ENCODE results near the gene XKR3.

DNA sequence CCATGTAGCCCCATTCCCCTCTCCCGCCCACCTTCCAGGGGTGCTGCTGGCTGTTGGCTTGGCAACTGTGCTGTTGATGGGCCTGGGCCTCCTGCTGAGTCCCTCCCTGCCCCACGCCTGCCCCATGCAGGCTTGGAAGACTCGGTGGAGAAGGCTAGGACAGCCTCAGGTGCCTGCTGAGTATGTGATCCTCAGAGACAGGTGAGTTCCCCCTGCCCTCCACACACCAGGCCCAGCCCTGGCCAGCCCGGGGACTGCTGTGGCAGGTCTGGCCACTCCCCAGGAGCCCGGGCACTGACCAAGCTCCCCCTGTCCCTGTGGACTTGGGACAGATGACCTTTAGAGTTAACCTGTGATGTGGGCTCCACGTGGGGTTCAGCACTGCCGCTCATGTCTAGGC, 20.7 kb upstream of the XKR3 start:
- TF ChIP-seq, protein P1, sequence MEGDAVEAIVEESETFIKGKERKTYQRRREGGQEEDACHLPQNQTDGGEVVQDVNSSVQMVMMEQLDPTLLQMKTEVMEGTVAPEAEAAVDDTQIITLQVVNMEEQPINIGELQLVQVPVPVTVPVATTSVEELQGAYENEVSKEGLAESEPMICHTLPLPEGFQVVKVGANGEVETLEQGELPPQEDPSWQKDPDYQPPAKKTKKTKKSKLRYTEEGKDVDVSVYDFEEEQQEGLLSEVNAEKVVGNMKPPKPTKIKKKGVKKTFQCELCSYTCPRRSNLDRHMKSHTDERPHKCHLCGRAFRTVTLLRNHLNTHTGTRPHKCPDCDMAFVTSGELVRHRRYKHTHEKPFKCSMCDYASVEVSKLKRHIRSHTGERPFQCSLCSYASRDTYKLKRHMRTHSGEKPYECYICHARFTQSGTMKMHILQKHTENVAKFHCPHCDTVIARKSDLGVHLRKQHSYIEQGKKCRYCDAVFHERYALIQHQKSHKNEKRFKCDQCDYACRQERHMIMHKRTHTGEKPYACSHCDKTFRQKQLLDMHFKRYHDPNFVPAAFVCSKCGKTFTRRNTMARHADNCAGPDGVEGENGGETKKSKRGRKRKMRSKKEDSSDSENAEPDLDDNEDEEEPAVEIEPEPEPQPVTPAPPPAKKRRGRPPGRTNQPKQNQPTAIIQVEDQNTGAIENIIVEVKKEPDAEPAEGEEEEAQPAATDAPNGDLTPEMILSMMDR (IDR thresholded peaks at IDR 0.05; ENCODE audit: insufficient read depth, low read depth, low read length): no peak
- TF ChIP-seq EZH2 (IDR thresholded peaks at IDR 0.05; ENCODE audit: insufficient read depth, low read length): no peak
